Mesendoderm (in vitro differentiated cells): ENCODE measurements around the gene FCRL3. TPM values are rescaled to one million over a fixed set of nuclear protein-coding genes. Genes with fewer than 3 reads are reported as not detected.
"Not testable (repeated sequence)": the region's sequence is repeated elsewhere in the genome, so short reads cannot be mapped to it uniquely, and the experiment has no call there.

Source experiments
- DNase-seq: peaks from one replicate; pipeline ENCODE4 v3.0.0; 2013
- H2AK5ac ChIP-seq: 2 replicates; pipeline ENCODE4 v1.6.1; 2013; ENCODE audit warnings: low read length, inconsistent platforms
- H2BK120ac ChIP-seq: 2 replicates; pipeline ENCODE4 v1.6.1; 2013; ENCODE audit warnings: low read depth, mild to moderate bottlenecking, low read length, moderate library complexity, mixed read lengths
- H2BK15ac ChIP-seq: replicated peaks from 2 replicates; pipeline ENCODE4 v1.6.1; 2013; ENCODE audit warnings: low read depth, mild to moderate bottlenecking, moderate library complexity
- H2BK5ac ChIP-seq: 2 replicates; pipeline ENCODE4 v1.6.1; 2013; ENCODE audit warnings: low read length, inconsistent platforms
- H3K18ac ChIP-seq: 2 replicates; pipeline ENCODE4 v1.6.1; 2013; ENCODE audit warnings: mild to moderate bottlenecking, low read length, mixed read lengths
- H3K23ac ChIP-seq: one replicate; pipeline ENCODE4 v1.6.1; 2013; ENCODE audit warnings: low read length
- H3K27ac ChIP-seq: 2 replicates; pipeline ENCODE4 v1.5.1; 2013; ENCODE audit warnings: low read depth, mild to moderate bottlenecking, inconsistent platforms, low read length, moderate library complexity
- H3K27me3 ChIP-seq: 2 replicates; pipeline ENCODE4 v1.6.1; 2013; ENCODE audit warnings: low read length, control low read depth, mild to moderate bottlenecking, inconsistent platforms; ENCODE audit not compliant: insufficient read depth, poor library complexity
- H3K36me3 ChIP-seq: 2 replicates; pipeline ENCODE4 v1.6.1; 2013; ENCODE audit warnings: low read length, inconsistent platforms; ENCODE audit not compliant: control insufficient read depth, insufficient read depth
- H3K4ac ChIP-seq: one replicate; pipeline ENCODE4 v1.6.1; 2013; ENCODE audit warnings: low read depth, mild to moderate bottlenecking, low read length, moderate library complexity
- H3K4me1 ChIP-seq: 2 replicates; pipeline ENCODE4 v1.6.1; 2013; ENCODE audit warnings: low read depth, low read length, inconsistent platforms; ENCODE audit not compliant: control insufficient read depth
- H3K4me2 ChIP-seq: 2 replicates; pipeline ENCODE4 v1.6.1; 2013; ENCODE audit warnings: low read length
- H3K4me3 ChIP-seq: 2 replicates; pipeline ENCODE4 v1.5.1; 2013; ENCODE audit warnings: mild to moderate bottlenecking, low read length
- H3K56ac ChIP-seq: one replicate; pipeline ENCODE4 v1.6.1; 2013; ENCODE audit warnings: low read length
- H3K79me1 ChIP-seq: 2 replicates; pipeline ENCODE4 v1.6.1; 2013; ENCODE audit warnings: low read length, inconsistent platforms
- H3K79me2 ChIP-seq: 2 replicates; pipeline ENCODE4 v1.6.1; 2013; ENCODE audit warnings: mild to moderate bottlenecking, low read length; ENCODE audit not compliant: control insufficient read depth, insufficient read depth
- H3K9ac ChIP-seq: 2 replicates; pipeline ENCODE4 v1.6.1; 2013; ENCODE audit warnings: low read length, inconsistent platforms
- H4K5ac ChIP-seq: one replicate; pipeline ENCODE4 v1.6.1; 2013; ENCODE audit warnings: low read length
- H4K8ac ChIP-seq: one replicate; pipeline ENCODE4 v1.6.1; 2013; ENCODE audit warnings: low read depth, mild to moderate bottlenecking, control low read depth, low read length, moderate library complexity
- WGBS: extraction: QIAGEN DNeasy Blood & Tissue Kit; methylation state at CpG from one replicate; pipeline ENCODE4 v1.1.7; 2013; ENCODE audit warnings: low lambda C conversion rate, missing lambda C conversion rate; ENCODE audit not compliant: insufficient coverage; ENCODE audit errors: extremely low coverage; 5-methylcytosine and 5-hydroxymethylcytosine counted together
- polyA plus RNA-seq, 2 experiments: library from polyadenylated mRNA; stranded (reverse); fragments of 200-250 nt; gene quantifications; one replicate each; pipeline ENCODE4 v1.2.3, GENCODE V29; 2013

The FCRL3 gene, protein sequence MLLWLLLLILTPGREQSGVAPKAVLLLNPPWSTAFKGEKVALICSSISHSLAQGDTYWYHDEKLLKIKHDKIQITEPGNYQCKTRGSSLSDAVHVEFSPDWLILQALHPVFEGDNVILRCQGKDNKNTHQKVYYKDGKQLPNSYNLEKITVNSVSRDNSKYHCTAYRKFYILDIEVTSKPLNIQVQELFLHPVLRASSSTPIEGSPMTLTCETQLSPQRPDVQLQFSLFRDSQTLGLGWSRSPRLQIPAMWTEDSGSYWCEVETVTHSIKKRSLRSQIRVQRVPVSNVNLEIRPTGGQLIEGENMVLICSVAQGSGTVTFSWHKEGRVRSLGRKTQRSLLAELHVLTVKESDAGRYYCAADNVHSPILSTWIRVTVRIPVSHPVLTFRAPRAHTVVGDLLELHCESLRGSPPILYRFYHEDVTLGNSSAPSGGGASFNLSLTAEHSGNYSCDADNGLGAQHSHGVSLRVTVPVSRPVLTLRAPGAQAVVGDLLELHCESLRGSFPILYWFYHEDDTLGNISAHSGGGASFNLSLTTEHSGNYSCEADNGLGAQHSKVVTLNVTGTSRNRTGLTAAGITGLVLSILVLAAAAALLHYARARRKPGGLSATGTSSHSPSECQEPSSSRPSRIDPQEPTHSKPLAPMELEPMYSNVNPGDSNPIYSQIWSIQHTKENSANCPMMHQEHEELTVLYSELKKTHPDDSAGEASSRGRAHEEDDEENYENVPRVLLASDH
- polyA plus RNA-seq (2013, experiment 1 of 2), result 0.01 TPM
- polyA plus RNA-seq (2013, experiment 2 of 2), result under 0.01 TPM

DNA sequence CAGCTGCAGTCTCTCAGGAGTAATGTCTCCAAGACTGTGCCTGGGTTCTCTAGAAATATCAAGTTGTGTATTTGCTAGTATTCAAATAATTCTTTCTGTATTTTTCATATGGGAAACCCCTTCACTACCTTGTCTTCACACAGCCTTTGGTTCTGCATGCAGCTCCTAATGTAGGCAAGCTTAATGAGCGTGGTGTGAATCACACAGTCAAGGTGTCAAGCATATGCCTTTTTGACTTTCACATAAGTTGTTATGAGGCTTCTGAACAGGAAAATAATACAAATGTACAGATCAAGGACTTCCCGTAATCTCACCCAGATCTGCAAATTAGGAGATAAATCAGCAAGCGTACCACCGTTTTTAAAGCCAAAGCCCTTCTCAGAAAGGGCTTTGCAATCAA lies at the start of gene FCRL3:
Gene FCRL3, minus strand, starts transcription at position 38 of the 400 bp plus-strand sequence. CDS start 280 bp downstream, outside the sequence.
- no peak within 1 kb of the TSS for H3K9ac ChIP-seq
- H3K4ac ChIP-seq, result no peak within 1 kb of the TSS
- no peak within 1 kb of the TSS for H2BK5ac ChIP-seq
- no peak within 1 kb of the TSS for H4K8ac ChIP-seq
- H3K79me1 ChIP-seq, result no peaks in the 10 kb centered on the region
- H3K18ac ChIP-seq, result no peak within 1 kb of the TSS
- no peak within 1 kb of the TSS for H3K56ac ChIP-seq
- no peak within 1 kb of the TSS for H2AK5ac ChIP-seq
- H3K23ac ChIP-seq, result no peak within 1 kb of the TSS
- no peak within 1 kb of the TSS for H2BK120ac ChIP-seq
- no peaks in the 10 kb centered on the region for H3K79me2 ChIP-seq
- no peak for DNase-seq
- H3K4me1 ChIP-seq, result peaks cover 5% of the 10 kb centered on the region
- no peak within 1 kb of the TSS for H2BK15ac ChIP-seq
- H3K27ac ChIP-seq, result no peak within 1 kb of the TSS
- no peak within 1 kb of the TSS for H3K4me2 ChIP-seq
- H4K5ac ChIP-seq, result no peak within 1 kb of the TSS
- no peaks in the 10 kb centered on the region for H3K36me3 ChIP-seq
- WGBS, result no CpG with 5 or more reads among the region's 4 CpGs
- no peak within 1 kb of the TSS for H3K4me3 ChIP-seq
- H3K27me3 ChIP-seq, result no peaks in the 10 kb centered on the region

DNA sequence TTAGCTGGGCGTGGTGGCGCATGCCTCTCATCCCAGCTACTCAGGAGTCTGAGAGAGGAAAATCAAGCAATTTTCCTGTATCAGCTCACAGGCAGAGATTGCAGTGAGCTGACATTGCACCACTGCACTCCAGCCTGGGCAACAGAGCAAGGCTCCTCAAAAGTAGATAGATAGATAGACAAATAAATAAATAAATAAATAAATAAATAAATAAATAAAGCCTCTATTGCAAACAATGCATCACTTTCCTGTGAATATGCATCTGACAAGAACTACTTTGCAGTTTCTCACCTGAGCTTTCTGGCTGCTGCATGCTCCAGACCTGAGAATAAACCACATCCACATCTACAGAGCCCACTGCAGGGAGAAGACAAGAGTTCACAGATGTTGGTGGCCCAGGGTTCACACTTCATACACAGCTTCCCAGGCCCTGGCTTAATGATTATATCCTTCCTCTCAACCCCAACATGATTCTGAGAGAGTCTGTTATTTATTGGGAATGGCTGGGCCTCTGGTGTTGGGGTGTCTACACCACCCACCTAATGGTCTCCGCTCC lies 47.8 kb upstream of the FCRL3 start:
- Histone ChIP-seq H2AK5ac (no peak overlapping the region), H3K9ac (no peak overlapping the region), H4K8ac (no peak overlapping the region), H3K4me3 (no peak overlapping the region), H2BK120ac (no peak overlapping the region), H3K79me2 (no peaks in the 10 kb centered on the region), H3K27ac (no peak overlapping the region), H3K27me3 (no peaks in the 10 kb centered on the region), H2BK15ac (no peak overlapping the region), H3K56ac (no peak overlapping the region), H2BK5ac (no peak overlapping the region), H3K23ac (no peak overlapping the region), H3K79me1 (no peaks in the 10 kb centered on the region), H3K4me2 (no peak overlapping the region), H3K18ac (no peak overlapping the region), H3K36me3 (no peaks in the 10 kb centered on the region), H3K4me1 (no peaks in the 10 kb centered on the region), H3K4ac (no peak overlapping the region), H4K5ac (no peak overlapping the region)
- DNase-seq, result no peak
- no CpG with 5 or more reads among the region's 3 CpGs for WGBS

DNA sequence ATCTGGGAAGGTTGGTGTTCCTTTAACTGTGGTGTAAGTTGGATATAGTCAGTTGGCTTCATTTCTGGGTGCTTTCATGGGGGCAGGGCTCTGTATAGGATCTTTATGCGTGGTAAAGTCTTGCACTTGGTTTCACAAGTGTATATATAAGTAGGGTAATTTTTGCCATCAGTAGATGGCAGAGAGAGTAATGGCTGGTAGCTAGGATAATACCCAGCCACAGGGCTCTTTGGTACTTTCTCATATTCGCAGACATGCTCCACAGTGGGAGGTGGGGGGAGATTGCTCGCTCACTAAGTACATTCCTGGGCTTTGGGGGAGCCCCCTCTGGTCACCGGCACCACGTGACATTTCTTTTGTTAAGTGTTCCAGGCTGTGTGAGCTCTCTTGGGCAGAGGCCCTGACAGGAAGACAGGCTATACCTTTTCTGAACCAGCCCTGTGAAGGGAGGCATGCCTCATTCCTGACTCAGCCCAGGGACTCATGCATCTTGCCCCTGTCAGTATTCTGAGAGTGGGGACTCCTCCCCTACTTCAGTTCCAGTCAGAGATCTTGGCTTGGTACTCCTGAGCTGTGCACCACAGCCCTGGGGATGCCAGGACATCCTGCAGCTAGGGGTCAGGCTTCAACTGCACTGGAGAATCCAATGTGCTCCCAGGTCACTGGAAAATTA lies 38.8 kb upstream of the FCRL3 start:
- no peak overlapping the region for H3K23ac ChIP-seq
- H3K36me3 ChIP-seq, result no peaks in the 10 kb centered on the region
- H3K4me2 ChIP-seq, result no peak overlapping the region
- no peak overlapping the region for H3K56ac ChIP-seq
- H4K5ac ChIP-seq, result no peak overlapping the region
- H2BK120ac ChIP-seq, result no peak overlapping the region
- no peak overlapping the region for H2BK15ac ChIP-seq
- no peak overlapping the region for H3K18ac ChIP-seq
- DNase-seq, result peak; percentile 37
- H4K8ac ChIP-seq, result no peak overlapping the region
- no peak overlapping the region for H3K9ac ChIP-seq
- no peak overlapping the region for H3K4me3 ChIP-seq
- no peak overlapping the region for H2AK5ac ChIP-seq
- H3K27me3 ChIP-seq, result no peaks in the 10 kb centered on the region
- no peak overlapping the region for H3K27ac ChIP-seq
- WGBS, result no CpG with 5 or more reads among the region's 5 CpGs
- H3K79me2 ChIP-seq, result no peaks in the 10 kb centered on the region
- no peak overlapping the region for H3K4ac ChIP-seq
- no peaks in the 10 kb centered on the region for H3K79me1 ChIP-seq
- no peak overlapping the region for H2BK5ac ChIP-seq
- H3K4me1 ChIP-seq, result no peaks in the 10 kb centered on the region

DNA sequence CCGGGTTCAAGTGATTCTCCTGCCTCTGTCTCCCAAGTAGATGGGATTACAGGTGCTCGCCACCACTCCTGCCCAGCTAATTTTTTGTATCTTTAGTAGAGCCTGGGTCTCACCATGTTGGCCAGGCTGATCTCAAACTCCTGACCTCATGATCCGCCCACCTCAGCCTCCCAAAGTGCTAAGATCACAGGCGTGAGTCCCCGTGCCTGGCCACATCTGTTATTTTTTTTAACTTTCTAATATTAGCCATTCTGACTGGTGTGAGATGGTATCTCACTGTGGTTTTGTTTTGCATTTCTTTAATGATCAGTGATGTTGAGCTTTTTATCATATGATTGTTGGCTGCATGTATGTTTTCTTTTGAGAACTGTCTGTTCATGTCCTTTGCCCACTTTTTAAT lies 35.4 kb upstream of the FCRL3 start:
- no CpG with 5 or more reads among the region's 5 CpGs for WGBS
- not testable (repeated sequence) for H2AK5ac ChIP-seq, H4K8ac ChIP-seq

DNA sequence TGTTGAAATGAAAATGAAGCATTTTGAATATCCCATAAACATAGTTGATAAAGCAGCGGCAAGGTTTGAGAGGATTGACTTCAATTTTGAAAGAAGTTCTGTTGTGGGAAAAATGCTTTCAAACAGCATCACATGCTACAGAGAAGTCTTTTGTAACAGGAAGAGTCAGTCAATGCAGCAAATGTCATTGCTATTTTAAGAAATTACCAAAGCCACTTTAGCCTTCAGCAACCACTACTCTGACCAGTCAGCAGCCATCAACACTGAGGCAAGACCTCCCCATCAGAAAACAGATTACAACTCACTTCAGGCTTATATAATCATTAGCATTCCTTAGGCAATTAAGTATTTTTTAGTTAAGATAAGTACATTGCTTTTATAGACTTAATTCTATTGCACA lies 33.8 kb upstream of the FCRL3 start:
- WGBS, result no CpG with 5 or more reads among the region's 1 CpG
- no peak overlapping the region for H3K56ac ChIP-seq
- no peaks in the 10 kb centered on the region for H3K36me3 ChIP-seq
- H3K4me2 ChIP-seq, result no peak overlapping the region
- H4K8ac ChIP-seq, result no peak overlapping the region
- H3K79me1 ChIP-seq, result no peaks in the 10 kb centered on the region
- H3K23ac ChIP-seq, result no peak overlapping the region
- no peak overlapping the region for H3K27ac ChIP-seq
- no peak for DNase-seq
- H4K5ac ChIP-seq, result no peak overlapping the region
- H2BK5ac ChIP-seq, result no peak overlapping the region
- H3K4me1 ChIP-seq, result no peaks in the 10 kb centered on the region
- no peak overlapping the region for H2AK5ac ChIP-seq
- H2BK120ac ChIP-seq, result no peak overlapping the region
- no peak overlapping the region for H2BK15ac ChIP-seq
- H3K79me2 ChIP-seq, result no peaks in the 10 kb centered on the region
- no peak overlapping the region for H3K4me3 ChIP-seq
- no peak overlapping the region for H3K18ac ChIP-seq
- no peak overlapping the region for H3K4ac ChIP-seq
- H3K27me3 ChIP-seq, result no peaks in the 10 kb centered on the region
- H3K9ac ChIP-seq, result no peak overlapping the region

More for the DNA sequence above, 35.4 kb upstream of the FCRL3 start:
- not testable (repeated sequence) for H3K9ac ChIP-seq, H3K79me2 ChIP-seq, H3K4me1 ChIP-seq, H4K5ac ChIP-seq, H3K23ac ChIP-seq, H3K4me3 ChIP-seq, H3K27ac ChIP-seq, H3K27me3 ChIP-seq, H3K18ac ChIP-seq, H2BK120ac ChIP-seq, H3K4ac ChIP-seq, DNase-seq, H3K56ac ChIP-seq, H3K79me1 ChIP-seq, H3K4me2 ChIP-seq, H2BK15ac ChIP-seq, H2BK5ac ChIP-seq, H3K36me3 ChIP-seq
